GM23248 (cell line): ENCODE measurements around the gene PTPN18. TPM values are rescaled to one million over a fixed set of nuclear protein-coding genes. Genes with fewer than 3 reads are reported as not detected.

Experiments
- DNase-seq: peaks from one replicate; pipeline ENCODE4 v3.0.0-alpha.2; 2015
- H2AFZ ChIP-seq: fragments of 200-600 bp; sonication (generic); 2 replicates; pipeline ENCODE4 v1.6.1; 2016; ENCODE audit warnings: antibody characterized with exemption
- H3F3A ChIP-seq: fragments of 200-600 bp; sonication (generic); 2 replicates; pipeline ENCODE4 v1.6.1; 2016; ENCODE audit warnings: mild to moderate bottlenecking, antibody characterized with exemption, mixed run types; ENCODE audit not compliant: insufficient read depth
- H3K27ac ChIP-seq: fragments of 200-600 bp; sonication (generic); 2 replicates; pipeline ENCODE4 v1.5.1; 2016; ENCODE audit warnings: mild to moderate bottlenecking
- H3K27me3 ChIP-seq: fragments of 200-600 bp; sonication (generic); replicated peaks from 2 replicates; pipeline ENCODE4 v1.6.1; 2016; ENCODE audit warnings: mild to moderate bottlenecking; ENCODE audit not compliant: insufficient read depth
- H3K36me3 ChIP-seq: fragments of 200-600 bp; sonication (generic); 2 replicates; pipeline ENCODE4 v1.6.1; 2016; ENCODE audit warnings: low read depth, mild to moderate bottlenecking
- H3K4me1 ChIP-seq: fragments of 200-600 bp; sonication (generic); 2 replicates; pipeline ENCODE4 v1.6.1; 2016; ENCODE audit warnings: mild to moderate bottlenecking; ENCODE audit not compliant: insufficient read depth
- H3K4me2 ChIP-seq: fragments of 200-600 bp; sonication (generic); one replicate; pipeline ENCODE4 v1.6.1; 2016; ENCODE audit warnings: mild to moderate bottlenecking; ENCODE audit not compliant: unreplicated experiment
- H3K4me3 ChIP-seq: fragments of 200-600 bp; sonication (generic); 2 replicates; pipeline ENCODE4 v1.5.1; 2016; ENCODE audit warnings: mild to moderate bottlenecking
- H3K79me2 ChIP-seq: fragments of 200-600 bp; sonication (generic); 2 replicates; pipeline ENCODE4 v1.6.1; 2016; ENCODE audit warnings: mild to moderate bottlenecking; ENCODE audit not compliant: insufficient read depth
- H3K9ac ChIP-seq: fragments of 200-600 bp; sonication (generic); 2 replicates; pipeline ENCODE4 v1.6.1; 2016; ENCODE audit warnings: mild to moderate bottlenecking
- H3K9me2 ChIP-seq: fragments of 200-600 bp; sonication (generic); 2 replicates; pipeline ENCODE4 v1.6.1; 2016; ENCODE audit warnings: mixed run types, mild to moderate bottlenecking, moderate library complexity; ENCODE audit not compliant: insufficient read depth
- H3K9me3 ChIP-seq: fragments of 200-600 bp; sonication (generic); one replicate; pipeline ENCODE4 v1.6.1; 2017; ENCODE audit warnings: low read depth
- H4K20me1 ChIP-seq: fragments of 200-600 bp; sonication (generic); 2 replicates; pipeline ENCODE4 v1.6.0; 2016; ENCODE audit not compliant: insufficient read depth
- EZH2 ChIP-seq: fragments of 200-600 bp; sonication (generic); IDR thresholded peaks from 2 replicates; pipeline ENCODE4 v1.6.1; 2018; ENCODE audit warnings: antibody characterized with exemption, mild to moderate bottlenecking; ENCODE audit not compliant: insufficient read depth, poor library complexity, severe bottlenecking
- EZH2phosphoT487 ChIP-seq: fragments of 200-600 bp; sonication (generic); IDR thresholded peaks from 2 replicates; pipeline ENCODE4 v1.6.1; 2018; ENCODE audit warnings: antibody characterized with exemption, moderate library complexity, mild to moderate bottlenecking, low read depth; ENCODE audit not compliant: insufficient read depth
- WGBS, 2 experiments: methylation state at CpG; one replicate each; pipeline ENCODE4 v1.1.6; 2015 to 2017; ENCODE audit warnings: low lambda C conversion rate in 2 of 2, low coverage in 1 of 2; ENCODE audit errors: missing lambda C conversion rate in 2 of 2; 5-methylcytosine and 5-hydroxymethylcytosine counted together
- in situ Hi-C: fragments of 300-500 bp; cut with MboI; formaldehyde crosslinking; loops from 2 replicates; pipeline ENCODE4 v1.15.0; 2020
- polyA plus RNA-seq: library from polyadenylated mRNA; unstranded; fragments of >200 nt; fragmentation: Nextera tagmentation; extraction: Ambion mirVana; gene quantifications from 2 replicates; pipeline ENCODE4 v1.2.1, GENCODE V29; 2016
- total RNA-seq: library from RNA; depleted of rRNA; stranded (reverse); fragments of >200 nt; shearing (Covaris generic); gene quantifications from 2 replicates; pipeline ENCODE4 v1.2.3, GENCODE V29; 2014

Gene PTPN18
- total and polyA plus RNA-seq, 2 experiments from 2014 or later = 17.5 to 19.2 TPM

- no peak overlapping the region for H3K9ac ChIP-seq
- no peaks in the 10 kb centered on the region for H4K20me1 ChIP-seq
- no peak overlapping the region for H2AFZ ChIP-seq
- H3K9me3 ChIP-seq = no peaks in the 10 kb centered on the region
- H3K79me2 ChIP-seq = peaks cover 93% of the 10 kb centered on the region
- DNase-seq = no peak
- H3K27ac ChIP-seq = no peak overlapping the region
- H3K9me2 ChIP-seq = no peaks in the 10 kb centered on the region
- peaks cover 17% of the 10 kb centered on the region for H3K4me1 ChIP-seq
- H3K4me2 ChIP-seq = no peak overlapping the region
- no peak overlapping the region for H3K4me3 ChIP-seq
- H3K27me3 ChIP-seq = no peaks in the 10 kb centered on the region
- H3F3A ChIP-seq = no peaks in the 10 kb centered on the region
- peaks cover 6% of the 10 kb centered on the region for H3K36me3 ChIP-seq
- 65% methylated on average over 3 of the region's 3 CpGs for WGBS, 2 experiments
- in situ Hi-C loops = no loop called here
- TF ChIP-seq EZH2 (no peak), EZH2phosphoT487 (no peak)
These were observed 22.5 kb downstream of the PTPN18 start for GRCh38 chr2:130378206-130378897.

- Histone ChIP-seq H3K79me2 (peaks cover 88% of the 10 kb centered on the region), H4K20me1 (no peaks in the 10 kb centered on the region), H3K27ac (no peak overlapping the region), H3K9me2 (no peaks in the 10 kb centered on the region), H3K9me3 (no peaks in the 10 kb centered on the region), H3K4me1 (peaks cover 12% of the 10 kb centered on the region), H3K36me3 (peaks cover 6% of the 10 kb centered on the region), H3K27me3 (no peaks in the 10 kb centered on the region), H3K4me3 (no peak overlapping the region), H2AFZ (no peak overlapping the region), H3K4me2 (no peak overlapping the region), H3K9ac (no peak overlapping the region), H3F3A (no peaks in the 10 kb centered on the region)
- in situ Hi-C loops = no loop called here
- WGBS, 2 experiments = 92 to 100% methylated on average over 3 of the region's 3 CpGs
- TF ChIP-seq EZH2 (no peak), EZH2phosphoT487 (no peak)
- no peak for DNase-seq
These were observed 23.0 kb downstream of the PTPN18 start for GRCh38 chr2:130378898-130379214.

- H3K79me2 ChIP-seq = peaks cover 74% of the 10 kb centered on the region
- no peaks in the 10 kb centered on the region for H4K20me1 ChIP-seq
- no peak overlapping the region for H2AFZ ChIP-seq
- H3K9me3 ChIP-seq = no peaks in the 10 kb centered on the region
- no peak overlapping the region for H3K27ac ChIP-seq
- no peak overlapping the region for H3K9ac ChIP-seq
- peaks cover 6% of the 10 kb centered on the region for H3K36me3 ChIP-seq
- in situ Hi-C loops = no loop called here
- H3F3A ChIP-seq = no peaks in the 10 kb centered on the region
- TF ChIP-seq EZH2phosphoT487 (no peak), EZH2 (no peak)
- H3K27me3 ChIP-seq = no peaks in the 10 kb centered on the region
- no peak overlapping the region for H3K4me3 ChIP-seq
- no peak overlapping the region for H3K4me2 ChIP-seq
- DNase-seq = no peak
- no peaks in the 10 kb centered on the region for H3K9me2 ChIP-seq
- WGBS, 2 experiments = 96 to 97% methylated on average over 11 of the region's 11 CpGs
- no peaks in the 10 kb centered on the region for H3K4me1 ChIP-seq
These were observed 24.5 kb downstream of the PTPN18 start for GRCh38 chr2:130380096-130380934.

- in situ Hi-C loops = no loop called here
- WGBS, 2 experiments = 81 to 87% methylated on average over 4 of the region's 4 CpGs
These were observed 25.3 kb downstream of the PTPN18 start for GRCh38 chr2:130381145-130381544.

More at GRCh38 chr2:130381145-130381544, 25.3 kb downstream of the PTPN18 start:
- DNase-seq = no peak
- Histone ChIP-seq H3K27me3 (no peaks in the 10 kb centered on the region), H3F3A (no peaks in the 10 kb centered on the region; the same call in 1 of the 2 replicates), H3K27ac (no peak overlapping the region), H3K79me2 (peaks cover 65% of the 10 kb centered on the region), H3K9me3 (no peaks in the 10 kb centered on the region), H3K4me3 (no peak overlapping the region), H3K36me3 (no peaks in the 10 kb centered on the region), H3K4me2 (no peak overlapping the region), H3K4me1 (no peaks in the 10 kb centered on the region), H2AFZ (no peak overlapping the region), H3K9ac (no peak overlapping the region), H4K20me1 (no peaks in the 10 kb centered on the region), H3K9me2 (no peaks in the 10 kb centered on the region)
- TF ChIP-seq EZH2phosphoT487 (no peak), EZH2 (no peak)
